ENCODE results near the gene TDP1.
"Not testable (repeated sequence)": the region's sequence is repeated elsewhere in the genome, so short reads cannot be mapped to it uniquely, and the experiment has no call there.

TDP1 gene

GRCh38 chr14:90054803-90055202, 99.1 kb downstream of the TDP1 start:
- DNase-seq = no peak

- no peak for DNase-seq
Observed at GRCh38 chr14:90056826-90057225, 101.1 kb downstream of the TDP1 start.

- DNase-seq = no peak
Observed at GRCh38 chr14:90058876-90059458, 103.2 kb downstream of the TDP1 start.

- peak; percentile 31 for DNase-seq
Observed at GRCh38 chr14:90060312-90060964, 104.7 kb downstream of the TDP1 start.

- DNase-seq = no peak
Observed at GRCh38 chr14:90060965-90061684, 105.4 kb downstream of the TDP1 start.

- DNase-seq = no peak
Observed at GRCh38 chr14:90061685-90062126, 106.0 kb downstream of the TDP1 start, which contains the start of gene KCNK13. TSS of gene KCNK13 (plus strand) at chr14:90061994. CDS start at chr14:90062206, 212 bp downstream.

- DNase-seq = no peak
Observed at GRCh38 chr14:90062127-90062794, 106.5 kb downstream of the TDP1 start.

GRCh38 chr14:90062822-90063539, 107.3 kb downstream of the TDP1 start:
- DNase-seq = no peak

- DNase-seq = no peak
Observed at GRCh38 chr14:90072350-90072749, 116.6 kb downstream of the TDP1 start.

- DNase-seq = no peak
Observed at GRCh38 chr14:90079576-90079975, 123.8 kb downstream of the TDP1 start.

GRCh38 chr14:90087433-90087832, 131.7 kb downstream of the TDP1 start:
- DNase-seq = no peak

- DNase-seq = no peak
Observed at GRCh38 chr14:90088176-90088575, 132.4 kb downstream of the TDP1 start.

GRCh38 chr14:90089486-90089885, 133.8 kb downstream of the TDP1 start:
- not testable (repeated sequence) for DNase-seq

GRCh38 chr14:90091393-90091792, 135.7 kb downstream of the TDP1 start:
- peak; percentile 32 for DNase-seq

GRCh38 chr14:90093942-90094595, 138.3 kb downstream of the TDP1 start:
- no peak for DNase-seq

All from DMS 273 treated with DMSO at 0.1 percent for 48 hours (cell line).